NCI-H446 (cell line): Measurements from ENCODE around the gene RBM11.
A peak's percentile ranks its signal among the peaks of the same experiment; 100 is the strongest.
"Not testable (repeated sequence)": the region's sequence is repeated elsewhere in the genome, so short reads cannot be mapped to it uniquely, and the experiment has no call there.

Experiments used
- DNase-seq, 2 experiments: peaks; one replicate each; lab custom pipeline; 2025; lab: John Stamatoyannopoulos, UW

Gene RBM11, protein sequence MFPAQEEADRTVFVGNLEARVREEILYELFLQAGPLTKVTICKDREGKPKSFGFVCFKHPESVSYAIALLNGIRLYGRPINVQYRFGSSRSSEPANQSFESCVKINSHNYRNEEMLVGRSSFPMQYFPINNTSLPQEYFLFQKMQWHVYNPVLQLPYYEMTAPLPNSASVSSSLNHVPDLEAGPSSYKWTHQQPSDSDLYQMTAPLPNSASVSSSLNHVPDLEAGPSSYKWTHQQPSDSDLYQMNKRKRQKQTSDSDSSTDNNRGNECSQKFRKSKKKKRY

DNA sequence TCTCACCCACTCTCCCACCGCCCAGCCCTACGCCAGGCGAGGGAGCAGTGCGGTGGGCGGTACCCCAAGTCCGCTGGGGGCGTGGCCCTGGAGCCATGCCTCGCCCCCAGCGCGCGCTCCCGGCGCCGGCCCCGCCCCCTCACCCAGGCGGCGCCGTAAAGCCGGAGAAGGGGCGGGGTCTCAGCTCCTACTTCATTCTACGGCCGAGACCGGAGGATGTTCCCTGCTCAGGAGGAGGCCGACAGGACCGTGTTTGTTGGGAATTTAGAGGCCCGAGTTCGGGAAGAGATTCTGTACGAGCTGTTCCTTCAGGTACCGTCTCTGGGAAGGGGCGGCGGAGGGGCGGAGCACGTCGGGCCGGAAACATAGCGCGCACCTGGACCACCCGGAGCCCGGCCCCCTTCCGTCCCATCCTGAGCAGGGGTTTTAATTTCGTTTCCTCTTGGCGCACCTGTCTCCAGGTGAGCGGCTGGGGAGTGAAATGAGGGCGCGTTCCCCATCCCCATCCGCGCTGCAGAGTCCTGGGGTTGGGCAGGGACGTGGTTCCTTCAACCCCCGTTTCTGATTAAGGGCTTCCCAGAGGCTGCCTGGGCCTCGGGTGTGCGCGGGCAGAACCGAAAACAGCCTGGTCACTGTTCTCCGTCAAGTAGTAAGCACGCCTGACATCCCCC lies at the start of gene RBM11:
TSS of gene RBM11 (plus strand) at position 187 of the 671 bp plus-strand sequence. CDS start at position 217, 30 bp downstream.
- DNase-seq: peak; percentile 6 to 65

DNA sequence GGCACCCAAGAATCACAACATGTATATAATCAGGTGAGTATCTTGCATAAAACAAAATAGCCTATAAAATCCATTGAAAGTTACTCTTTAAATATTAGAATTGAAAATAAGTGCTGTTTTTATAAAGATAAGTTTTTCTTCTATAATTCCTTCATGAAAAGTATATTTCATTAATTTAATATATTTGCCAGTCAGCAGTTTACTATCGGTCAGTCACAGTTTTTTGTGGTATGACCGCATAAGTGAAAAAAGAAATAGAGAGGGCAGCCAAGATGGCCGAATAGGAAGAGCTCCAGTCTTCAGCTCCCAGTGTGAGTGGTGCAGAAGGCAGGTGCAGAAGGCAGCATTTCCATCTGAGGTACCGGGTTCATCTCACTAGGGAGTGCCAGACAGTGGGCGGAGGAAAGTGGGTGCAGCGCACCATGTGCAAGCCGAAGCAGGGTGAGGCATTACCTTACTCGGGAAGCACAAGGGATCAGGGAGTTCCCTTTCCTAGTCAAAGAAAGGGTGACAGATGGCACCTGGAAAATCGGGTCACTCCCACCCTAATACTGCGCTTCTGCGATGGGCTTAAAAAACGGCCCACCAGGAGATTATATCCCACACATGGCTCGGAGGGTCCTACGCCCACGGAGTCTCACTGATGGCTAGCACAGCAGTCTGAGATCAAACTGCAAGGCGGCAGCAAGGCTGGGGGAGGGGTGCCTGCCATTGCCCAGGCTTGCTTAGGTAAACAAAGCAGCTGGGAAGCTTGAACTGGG lies 49.3 kb upstream of the RBM11 start:
- DNase-seq: not testable (repeated sequence)

DNA sequence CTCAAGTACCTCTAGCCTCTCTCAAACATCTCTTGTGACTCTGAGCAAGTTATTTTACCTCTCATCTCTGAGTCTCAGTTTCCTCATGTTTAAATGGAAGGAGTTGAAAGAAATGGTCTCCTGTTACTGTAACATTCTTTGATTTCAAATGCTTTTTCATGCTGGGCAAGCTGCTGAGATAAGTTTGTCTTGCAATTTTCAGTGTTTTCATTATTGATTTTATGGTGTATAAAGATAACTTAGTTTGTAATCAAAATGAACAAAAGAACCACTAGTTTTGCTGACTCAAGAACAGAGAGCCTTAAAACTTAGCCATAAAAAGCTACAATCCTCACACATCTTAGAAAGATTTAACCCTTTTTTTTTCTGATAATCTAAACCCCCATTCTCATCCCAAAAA lies 9.7 kb upstream of the RBM11 start:
- DNase-seq: no peak

DNA sequence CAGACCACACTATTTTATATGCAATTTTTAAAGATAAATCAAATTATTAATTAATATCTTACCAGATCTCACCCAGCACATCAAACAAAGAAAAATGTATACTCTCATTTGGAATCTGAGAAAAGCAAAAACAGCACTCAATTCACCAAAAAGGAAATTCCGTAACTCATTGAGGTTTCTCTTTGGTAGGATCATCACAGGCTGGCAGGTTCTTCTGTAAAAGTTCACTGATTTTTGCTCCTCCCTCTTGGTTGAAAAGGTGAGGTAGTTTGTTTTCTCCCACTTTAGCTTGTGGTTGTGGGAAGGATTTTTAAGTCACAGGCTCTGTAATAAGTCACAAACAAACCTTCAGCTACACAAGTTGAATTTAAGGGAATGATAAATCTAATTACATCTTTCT lies 5.2 kb upstream of the RBM11 start, which contains the start of gene LIPI:
TSS of gene LIPI (minus strand) at position 218 of the 400 bp plus-strand sequence. CDS start at position 108, 110 bp downstream.
- DNase-seq: no peak

DNA sequence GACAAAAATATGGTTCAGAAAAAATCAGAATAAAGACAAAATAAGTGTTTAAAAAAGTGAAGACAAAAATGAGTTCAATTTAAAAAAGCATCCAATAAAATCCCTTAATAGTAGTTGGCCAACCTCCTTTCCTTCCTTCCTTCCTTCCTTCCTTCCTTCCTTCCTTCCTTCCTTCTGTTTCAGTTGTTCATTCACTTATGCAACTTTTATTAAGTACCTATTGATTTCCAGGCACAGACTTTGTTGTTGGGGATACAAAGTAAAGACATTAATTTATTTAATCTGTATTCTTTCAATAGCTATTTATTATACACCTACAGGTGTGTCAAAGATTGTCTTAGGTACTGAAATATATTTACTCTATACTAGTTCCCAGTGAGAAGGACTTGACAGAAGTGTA lies 2.8 kb upstream of the RBM11 start:
- DNase-seq: no peak

DNA sequence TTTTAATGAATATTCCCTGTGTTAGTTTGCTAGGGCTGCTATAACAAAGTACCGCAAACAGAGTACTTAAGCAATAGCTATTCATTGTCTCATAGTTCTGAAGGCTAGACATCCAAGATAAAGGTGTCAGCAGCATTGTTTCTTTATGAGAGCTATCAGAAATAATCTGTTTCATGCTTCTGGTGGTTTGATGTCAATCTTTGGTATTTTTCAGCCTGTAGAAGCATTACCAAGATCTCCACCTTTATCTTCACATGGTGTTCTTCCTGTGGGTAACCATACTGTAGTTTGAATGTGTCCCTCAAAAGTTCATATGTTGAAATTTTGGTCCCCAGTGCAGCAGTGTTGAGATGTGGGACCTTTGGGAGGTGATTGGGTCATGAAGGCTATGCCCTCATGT lies 7.4 kb downstream of the RBM11 start:
- DNase-seq: no peak

DNA sequence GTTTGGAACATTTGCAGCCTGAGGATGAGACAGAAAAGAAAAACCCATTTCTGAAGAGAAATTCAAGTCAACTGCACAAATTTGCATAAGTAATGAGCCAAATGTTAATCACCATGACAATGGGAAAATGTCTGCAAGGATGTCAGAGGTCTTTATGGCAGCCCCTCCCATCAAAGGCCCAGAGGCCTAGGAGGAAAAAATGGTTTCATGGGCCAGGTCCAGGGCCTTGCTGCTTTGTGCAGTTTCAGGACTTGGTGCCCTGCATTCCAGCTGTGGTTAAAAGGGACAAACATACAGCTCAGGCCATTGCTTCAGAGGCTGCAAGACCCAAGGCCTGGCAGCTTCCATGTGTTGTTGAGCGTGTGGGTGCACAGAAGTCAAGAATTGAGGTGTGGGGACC lies 13.4 kb downstream of the RBM11 start:
- no peak for DNase-seq

- no peak for DNase-seq
These were observed 19.1 kb downstream of the RBM11 start for GRCh38 chr21:14235101-14235500.

GRCh38 chr21:14236180-14236579 lies 20.2 kb downstream of the RBM11 start:
- no peak for DNase-seq

DNA sequence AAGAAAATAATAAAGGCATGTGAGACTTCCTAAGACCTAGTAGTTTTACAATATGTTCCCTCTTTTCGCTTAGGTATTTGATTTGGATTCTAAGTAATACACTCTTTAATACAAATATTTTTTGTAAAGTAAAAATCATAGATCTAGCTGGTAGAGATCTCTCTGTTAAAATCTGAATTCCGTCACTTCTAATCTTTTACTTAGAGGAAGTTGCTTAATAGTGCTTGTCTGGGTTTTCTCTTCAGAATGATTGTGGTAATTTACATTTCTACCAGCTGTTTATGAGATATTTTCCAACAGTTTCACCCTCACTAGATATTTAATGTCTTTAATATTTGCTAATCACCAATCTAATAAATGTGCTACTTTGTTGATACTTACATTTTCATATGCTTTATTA lies 23.3 kb downstream of the RBM11 start:
- no peak for DNase-seq

- DNase-seq: no peak
These were observed 25.3 kb downstream of the RBM11 start for GRCh38 chr21:14241297-14241696.

GRCh38 chr21:14243461-14243860 lies 27.5 kb downstream of the RBM11 start:
- no peak for DNase-seq

DNA sequence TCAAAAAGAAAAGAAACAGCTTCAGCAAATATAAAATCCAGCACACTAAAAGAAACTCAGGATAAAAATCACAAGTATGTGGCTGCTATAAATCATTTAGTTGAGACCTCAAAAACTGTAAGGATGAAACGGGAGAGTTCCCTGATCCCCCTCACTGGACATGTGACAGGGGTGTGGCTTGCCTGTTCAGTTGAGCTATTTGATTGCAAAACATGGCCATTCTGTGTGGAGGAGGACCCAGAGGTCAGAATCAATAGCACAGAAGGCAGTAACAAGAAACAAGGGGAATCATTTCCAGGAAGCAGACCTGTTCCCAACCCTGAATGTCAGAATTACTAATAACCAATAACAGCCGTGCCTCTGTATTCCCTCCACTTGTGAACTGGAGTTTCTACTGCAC lies 27.9 kb downstream of the RBM11 start:
- DNase-seq: no peak

GRCh38 chr21:14244911-14245310 lies 29.0 kb downstream of the RBM11 start:
- no peak for DNase-seq

DNA sequence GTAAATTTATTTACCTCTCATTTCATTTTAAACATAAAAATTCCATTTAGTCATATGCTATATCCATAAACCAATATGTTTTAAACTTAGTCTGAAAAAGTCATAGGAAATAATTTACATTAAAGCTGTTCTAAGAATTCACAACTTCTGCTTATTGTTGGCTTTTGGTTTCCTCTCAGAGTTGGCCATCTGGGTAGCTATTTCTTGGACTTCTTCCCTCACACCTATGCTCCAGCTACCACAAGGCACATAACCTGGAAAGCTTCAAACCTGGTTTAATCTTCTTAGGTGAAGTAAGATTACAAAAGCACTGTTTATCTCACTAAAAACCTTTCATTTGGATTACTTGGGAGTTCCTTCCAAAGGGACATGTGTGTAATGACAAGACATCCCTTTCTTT lies 29.8 kb downstream of the RBM11 start:
- DNase-seq: no peak

GRCh38 chr21:14251336-14251735 lies 35.4 kb downstream of the RBM11 start:
- DNase-seq: no peak

DNA sequence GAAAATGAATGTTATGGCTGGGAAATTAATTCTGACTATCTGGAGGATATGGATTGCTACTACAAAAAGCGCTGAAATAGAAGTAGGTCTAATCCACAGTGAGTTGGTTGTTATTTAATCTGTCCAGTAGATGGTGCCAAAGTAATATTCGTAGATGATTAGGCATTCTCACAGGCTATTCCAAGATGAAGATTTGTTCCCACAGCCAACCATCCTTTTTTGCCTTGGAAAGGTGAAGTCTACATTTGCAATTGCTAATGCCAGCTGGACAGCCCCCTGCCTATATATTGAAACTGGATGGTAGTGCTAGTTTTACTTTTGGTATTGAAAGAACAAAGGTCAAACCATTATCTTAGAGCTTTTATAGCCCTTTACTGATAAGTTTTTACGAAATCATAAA lies 43.8 kb downstream of the RBM11 start:
- peak; percentile 7 to 70 for DNase-seq

DNA sequence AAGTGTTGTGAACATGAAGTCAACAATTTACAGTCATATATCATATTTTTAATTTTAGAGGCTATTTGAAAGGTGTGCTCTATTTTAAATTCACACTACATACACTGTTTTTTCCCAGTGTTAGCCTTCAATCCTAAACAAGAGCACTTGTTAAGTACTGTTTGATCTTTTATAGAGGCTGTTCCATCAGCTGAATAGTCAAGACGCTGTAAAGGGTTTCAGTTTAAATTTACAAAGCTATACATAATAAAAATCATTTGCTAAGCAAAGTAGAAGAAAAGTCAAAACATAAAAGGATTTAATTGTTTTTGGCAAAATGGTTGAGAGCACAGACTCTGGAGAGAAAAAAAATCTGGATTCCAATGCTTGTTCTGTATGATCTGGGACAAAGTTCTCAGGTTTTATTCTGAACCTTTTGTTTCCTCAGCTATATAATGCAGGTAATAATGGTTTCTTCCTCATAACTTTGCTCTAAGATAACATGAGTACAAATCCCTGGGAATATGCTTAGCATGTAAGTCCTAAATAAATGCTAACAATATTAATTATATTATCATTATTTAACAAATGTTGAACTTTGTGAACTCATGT lies 44.3 kb downstream of the RBM11 start:
- no peak for DNase-seq

DNA sequence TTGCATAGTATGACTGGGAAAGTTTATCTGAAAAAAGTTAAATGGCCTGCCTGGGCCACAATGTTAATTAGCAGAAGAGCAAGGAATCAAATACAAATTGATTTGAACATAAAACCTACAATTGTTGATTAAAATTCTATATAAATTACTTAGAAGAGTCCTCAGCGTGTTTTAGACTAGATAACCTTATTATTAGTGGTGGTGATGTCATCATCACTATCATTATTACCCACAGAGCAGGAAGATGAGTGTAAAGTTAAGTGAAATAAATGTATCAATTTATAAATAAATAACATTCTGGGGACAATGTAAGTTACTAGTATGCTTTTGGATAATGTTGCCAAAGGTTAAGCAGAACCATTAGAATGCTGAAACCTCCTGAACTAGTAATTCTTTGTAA lies 46.1 kb downstream of the RBM11 start:
- no peak for DNase-seq

DNA sequence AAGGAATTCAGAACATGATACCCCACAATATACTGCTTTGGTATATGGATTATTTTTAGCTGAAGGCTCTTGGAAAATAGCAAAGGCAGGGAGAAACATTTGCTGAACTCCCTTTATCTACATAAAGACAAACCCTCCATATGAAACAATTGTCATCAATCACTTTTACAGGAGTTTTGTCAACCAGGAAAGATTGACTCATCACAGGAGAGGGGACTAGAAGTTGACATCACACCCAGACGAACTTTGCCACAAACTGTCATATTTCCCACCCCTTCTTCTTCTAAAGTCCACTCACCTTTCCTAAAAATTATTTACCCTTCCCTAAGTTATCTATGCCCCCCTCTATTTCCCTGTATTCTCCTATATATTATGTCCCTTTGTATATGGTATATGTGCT lies 47.9 kb downstream of the RBM11 start:
- no peak for DNase-seq

DNA sequence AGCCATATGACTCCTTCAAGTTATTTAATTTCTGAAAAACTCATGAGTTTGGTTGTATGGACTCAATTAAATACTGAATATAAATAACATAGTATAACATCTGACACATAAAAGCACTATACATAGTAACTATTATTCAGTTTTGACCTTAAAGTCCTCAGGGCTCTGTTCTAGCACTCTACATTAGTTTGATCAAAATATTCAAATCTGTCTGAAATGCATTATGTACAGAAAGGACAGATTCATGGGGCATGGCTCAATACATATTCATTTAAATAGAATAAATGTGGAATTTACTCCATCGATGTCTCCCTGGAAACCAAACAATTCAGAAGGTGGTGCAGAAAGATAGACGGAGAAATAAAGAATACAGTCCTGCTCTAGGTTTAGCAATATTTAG lies 49.1 kb downstream of the RBM11 start:
- DNase-seq: no peak

GRCh38 chr21:14267076-14267475 lies 51.1 kb downstream of the RBM11 start:
- DNase-seq: no peak

GRCh38 chr21:14270631-14271030 lies 54.7 kb downstream of the RBM11 start:
- no peak for DNase-seq
